H1 (cell line): ENCODE data around the gene SERINC5. TPM values are rescaled to one million over a fixed set of nuclear protein-coding genes. Genes with fewer than 3 reads are reported as not detected.

ENCODE experiments used
- CTCF ChIA-PET: fragments of 300-600 bp; sonication (Branson Sonifier 250); formaldehyde crosslinking; loops from one replicate; lab custom pipeline; 2021; ENCODE audit not compliant: partially characterized antibody; lab: Charles Lee
- POLR2A ChIA-PET: fragments of 300-600 bp; sonication (Branson Sonifier 250); formaldehyde crosslinking; loops from one replicate; lab custom pipeline; 2021; ENCODE audit warnings: inconsistent platforms; ENCODE audit not compliant: partially characterized antibody; lab: Charles Lee
- DNase-seq, 2 experiments: peaks; one replicate each; pipeline versions ENCODE4 v3.0.0 to v3.0.0-alpha.2; 2010 to 2022; ENCODE audit warnings: low spot score in 2 of 2, low read depth in 1 of 2, mixed read lengths in 1 of 2
- FAIRE-seq: peaks from 2 replicates; lab custom pipeline; 2011; peaks lifted over from hg19 to GRCh38; lab: Jason Lieb, UNC
- H2AFZ ChIP-seq: 2 replicates; pipeline ENCODE4 v1.8.1; 2012; ENCODE audit warnings: low read length, inconsistent platforms
- H2AK5ac ChIP-seq: 2 replicates; pipeline ENCODE4 v1.6.1; 2013; ENCODE audit warnings: low read depth, low read length
- H2BK120ac ChIP-seq: replicated peaks from 2 replicates; pipeline ENCODE3; 2013; ENCODE audit warnings: low read depth, low read length, inconsistent platforms
- H2BK12ac ChIP-seq: 2 replicates; pipeline ENCODE4 v1.6.1; 2013; ENCODE audit warnings: low read depth, low read length
- H2BK15ac ChIP-seq: 2 replicates; pipeline ENCODE4 v1.6.1; 2013; ENCODE audit warnings: low read length
- H2BK20ac ChIP-seq: 2 replicates; pipeline ENCODE4 v1.6.1; 2013; ENCODE audit warnings: low read length
- H2BK5ac ChIP-seq: 2 replicates; pipeline ENCODE4 v1.6.1; 2013; ENCODE audit warnings: low read depth, low read length
- H3K14ac ChIP-seq: 2 replicates; pipeline ENCODE4 v1.6.1; 2013; ENCODE audit warnings: inconsistent platforms; ENCODE audit not compliant: insufficient read length
- H3K18ac ChIP-seq: 2 replicates; pipeline ENCODE4 v1.6.1; 2013; ENCODE audit warnings: low read length; ENCODE audit errors: extremely low read depth
- H3K23ac ChIP-seq: 2 replicates; pipeline ENCODE4 v1.6.1; 2013; ENCODE audit warnings: inconsistent platforms; ENCODE audit not compliant: insufficient read length
- H3K23me2 ChIP-seq: 2 replicates; pipeline ENCODE4 v1.6.1; 2013; ENCODE audit warnings: low read depth, low read length
- H3K27ac ChIP-seq: 2 replicates; pipeline ENCODE4 v1.6.1; 2011; ENCODE audit warnings: low read depth, low read length, inconsistent platforms
- H3K27me3 ChIP-seq, 4 experiments: replicated peaks in 1 of 4; 1 replicate in 1 of 4; 2 replicates in 3 of 4; pipeline versions ENCODE4 v1.6.1 to v1.8.1; 2011 to 2013; ENCODE audit warnings: low read length in 3 of 4, mild to moderate bottlenecking in 3 of 4, inconsistent platforms in 2 of 4, mixed read lengths in 2 of 4, moderate library complexity in 1 of 4; ENCODE audit not compliant: control insufficient read depth in 3 of 4, insufficient read depth in 3 of 4; ENCODE audit errors: extremely low read depth in 1 of 4
- H3K36me3 ChIP-seq, 4 experiments: 2 replicates each; pipeline versions ENCODE4 v1.6.1 to v1.8.1; 2011 to 2013; ENCODE audit warnings: mild to moderate bottlenecking in 4 of 4, low read length in 3 of 4, moderate library complexity in 2 of 4, control low read depth in 1 of 4, inconsistent platforms in 1 of 4; ENCODE audit not compliant: insufficient read depth in 4 of 4, control insufficient read depth in 2 of 4
- H3K4ac ChIP-seq: replicated peaks from 2 replicates; pipeline ENCODE3; 2013; ENCODE audit warnings: low read length, low read depth, mixed read lengths, inconsistent platforms; ENCODE audit not compliant: insufficient read length
- H3K4me1 ChIP-seq, 4 experiments: replicated peaks in 1 of 4; 1 replicate in 1 of 4; 2 replicates in 3 of 4; pipeline versions ENCODE4 v1.6.1 to v1.8.1; 2011 to 2013; ENCODE audit warnings: low read length in 3 of 4, inconsistent platforms in 2 of 4, mixed read lengths in 1 of 4; ENCODE audit not compliant: insufficient read depth in 4 of 4, control insufficient read depth in 3 of 4
- H3K4me2 ChIP-seq, 2 experiments: 2 replicates each; pipeline versions ENCODE4 v1.6.1 to v1.8.1; 2011 to 2013; ENCODE audit warnings: low read depth in 2 of 2, low read length in 2 of 2, control low read depth in 1 of 2, inconsistent platforms in 1 of 2, mild to moderate bottlenecking in 1 of 2; ENCODE audit not compliant: insufficient read depth in 1 of 2
- H3K4me3 ChIP-seq, 4 experiments: fragments of 200-600, 300-600 bp in 1 of 4; sonication (generic), shearing (Covaris generic), sonication (Bioruptor Twin) in 1 of 4; 2 replicates each; pipeline versions ENCODE4 v1.5.1 to v1.8.1; 2011 to 2016; ENCODE audit warnings: low read length in 4 of 4, low read depth in 3 of 4, control low read depth in 2 of 4, inconsistent platforms in 2 of 4, mild to moderate bottlenecking in 2 of 4, mixed read lengths in 1 of 4, moderate library complexity in 1 of 4; ENCODE audit not compliant: insufficient read depth in 2 of 4; ENCODE audit errors: extremely low read depth in 1 of 4
- H3K56ac ChIP-seq: replicated peaks from 2 replicates; pipeline ENCODE3; 2013; ENCODE audit warnings: low read depth, mild to moderate bottlenecking, mixed read lengths, low read length, inconsistent platforms; ENCODE audit not compliant: insufficient read length
- H3K79me1 ChIP-seq: 2 replicates; pipeline ENCODE4 v1.6.1; 2013; ENCODE audit warnings: low read depth, low read length, control low read depth
- H3K79me2 ChIP-seq, 2 experiments: 2 replicates each; pipeline versions ENCODE4 v1.6.1 to v1.8.1; 2012 to 2013; ENCODE audit warnings: low read length in 2 of 2, mild to moderate bottlenecking in 2 of 2, inconsistent platforms in 1 of 2; ENCODE audit not compliant: insufficient read depth in 2 of 2, control insufficient read depth in 1 of 2
- H3K9ac ChIP-seq, 4 experiments: replicated peaks in 1 of 4; 1 replicate in 1 of 4; 2 replicates in 3 of 4; pipeline versions ENCODE4 v1.6.1 to v1.8.1; 2011 to 2013; ENCODE audit warnings: low read depth in 3 of 4, low read length in 3 of 4, control low read depth in 2 of 4, mild to moderate bottlenecking in 2 of 4, moderate library complexity in 2 of 4, inconsistent platforms in 1 of 4; ENCODE audit errors: extremely low read depth in 1 of 4
- H3K9me3 ChIP-seq, 2 experiments: 2 replicates each; pipeline versions ENCODE4 v1.6.1 to v1.8.1; 2012 to 2013; ENCODE audit warnings: mild to moderate bottlenecking in 2 of 2, moderate library complexity in 2 of 2, control low read depth in 1 of 2, inconsistent platforms in 1 of 2, low read depth in 1 of 2, low read length in 1 of 2, mixed read lengths in 1 of 2; ENCODE audit not compliant: insufficient read depth in 2 of 2
- H4K20me1 ChIP-seq, 2 experiments: replicated peaks in 1 of 2; 2 replicates each; pipeline versions ENCODE3 to v1.8.1; 2011 to 2013; ENCODE audit warnings: inconsistent platforms in 2 of 2, low read length in 2 of 2, mild to moderate bottlenecking in 1 of 2; ENCODE audit not compliant: insufficient read depth in 2 of 2, control insufficient read depth in 1 of 2
- H4K5ac ChIP-seq: 2 replicates; pipeline ENCODE4 v1.6.1; 2013; ENCODE audit warnings: low read length, low read depth, mixed read lengths, inconsistent platforms; ENCODE audit not compliant: insufficient read length
- H4K8ac ChIP-seq: 2 replicates; pipeline ENCODE4 v1.8.0; 2013; ENCODE audit warnings: mild to moderate bottlenecking, moderate library complexity, low read length, inconsistent platforms; ENCODE audit not compliant: insufficient read depth; ENCODE audit errors: extremely low read depth
- H4K91ac ChIP-seq: replicated peaks from 2 replicates; pipeline ENCODE3; 2013; ENCODE audit warnings: low read length, mixed read lengths, inconsistent platforms; ENCODE audit not compliant: insufficient read length
- BACH1 ChIP-seq: IDR thresholded peaks from 2 replicates; pipeline ENCODE4 v1.6.1; 2012; ENCODE audit warnings: low read length, improper control_type of control experiment
- BCL11A ChIP-seq, 2 experiments: IDR thresholded peaks; one replicate each; pipeline ENCODE4 v1.6.1; 2011; ENCODE audit warnings: low read depth in 2 of 2, low read length in 2 of 2, mild to moderate bottlenecking in 2 of 2
- CHD2 ChIP-seq: IDR thresholded peaks from 2 replicates; pipeline ENCODE4 v1.6.1; 2012; ENCODE audit warnings: low read length, improper control_type of control experiment
- CTCF ChIP-seq, 3 experiments: IDR thresholded peaks; 1 replicate in 2 of 3; 2 replicates in 1 of 3; pipeline versions ENCODE4 v1.5.1 to v1.6.1; 2011; ENCODE audit warnings: low read length in 3 of 3, mild to moderate bottlenecking in 3 of 3, inconsistent platforms in 2 of 3, low read depth in 1 of 3, moderate library complexity in 1 of 3; ENCODE audit not compliant: insufficient read depth in 1 of 3; ENCODE audit errors: control extremely low read depth in 1 of 3
- GABPA ChIP-seq: IDR thresholded peaks from 2 replicates; pipeline ENCODE4 v1.6.1; 2011; ENCODE audit warnings: mild to moderate bottlenecking, low read length, moderate library complexity, borderline replicate concordance; ENCODE audit not compliant: insufficient read depth
- NRF1 ChIP-seq: IDR thresholded peaks from 2 replicates; pipeline ENCODE4 v1.6.1; 2011; ENCODE audit warnings: mild to moderate bottlenecking, low read depth, low read length, improper control_type of control experiment
- RAD21 ChIP-seq, 2 experiments: IDR thresholded peaks in 1 of 2; conservative IDR thresholded peaks in 1 of 2; 2 replicates each; pipeline ENCODE4 v1.6.1; 2011; ENCODE audit warnings: low read depth in 2 of 2, low read length in 2 of 2, improper control_type of control experiment in 1 of 2, inconsistent platforms in 1 of 2, mild to moderate bottlenecking in 1 of 2, moderate library complexity in 1 of 2
- SIRT6 ChIP-seq: IDR thresholded peaks from one replicate; pipeline ENCODE4 v1.7.1; 2012; ENCODE audit warnings: low read length, inconsistent platforms
- TAF7 ChIP-seq: optimal IDR thresholded peaks from 2 replicates; pipeline ENCODE3; 2011; ENCODE audit warnings: low read depth, mild to moderate bottlenecking, inconsistent platforms, low read length, moderate library complexity, borderline replicate concordance
- USF2 ChIP-seq: IDR thresholded peaks from 2 replicates; pipeline ENCODE4 v1.6.1; 2011; ENCODE audit warnings: low read length, improper control_type of control experiment
- WGBS, 2 experiments: shearing (Covaris generic) in 1 of 2; methylation state at CpG; one replicate each; pipeline versions ENCODE4 v1.1.6 to v1.1.7; 2013 to 2015; ENCODE audit warnings: low lambda C conversion rate in 2 of 2, mixed read lengths in 2 of 2, inconsistent platforms in 1 of 2, low coverage in 1 of 2, missing lambda C conversion rate in 1 of 2; ENCODE audit not compliant: insufficient replicate concordance in 2 of 2, insufficient coverage in 1 of 2, insufficient read length in 1 of 2; ENCODE audit errors: extremely low coverage in 1 of 2, missing lambda C conversion rate in 1 of 2; 5-methylcytosine and 5-hydroxymethylcytosine counted together
- polyA plus RNA-seq, 7 experiments: library from polyadenylated mRNA; depleted of rRNA in 3 of 7; stranded (reverse) in 5 of 7; unstranded in 2 of 7; fragments of >200 nt in 5 of 7; fragments of 200-250 nt in 2 of 7; gene quantifications; 1 replicate in 5 of 7; 2 replicates in 1 of 7; 4 replicates in 1 of 7; pipeline versions ENCODE4 v1.2.1 to v1.2.3, GENCODE V29; 2011 to 2013; ENCODE audit warnings: missing spikeins in 2 of 7, mixed read lengths in 2 of 7
- total RNA-seq: library from RNA; stranded (reverse); fragmentation: NEBNext Ultra II Directional; extraction: Animal tissue kit (Norgen Biotek cat#: 25700); gene quantifications from 2 replicates; pipeline ENCODE4 v1.2.1, GENCODE V29; 2021

SERINC5 gene
- total and polyA plus RNA-seq, 2 of the 8 experiments (the other 6 are each of a cell fraction or from before 2014, with no cell fraction given): 32.2 to 149 TPM

- H3K14ac ChIP-seq: no peak overlapping the region
- H3K4me2 ChIP-seq: no peak overlapping the region
- no peak for DNase-seq
- no peak overlapping the region for H2BK5ac ChIP-seq
- no peak overlapping the region for H2BK15ac ChIP-seq
- H4K8ac ChIP-seq: no peak overlapping the region
- no peak overlapping the region for H3K23ac ChIP-seq
- H2BK20ac ChIP-seq: peak overlapping the region; percentile 25; the same call in 1 of the 2 replicates
- no peak overlapping the region for H3K18ac ChIP-seq
- no peak overlapping the region for H3K27ac ChIP-seq
- no peak overlapping the region for H2BK120ac ChIP-seq
- H4K91ac ChIP-seq: peak overlapping the region; percentile 23
- H3K4me1 ChIP-seq: peaks cover 0 to 5% (median 3%) of the 10 kb centered on the region in 4 experiments; a peak in 4 of 7 replicates
- no peaks in the 10 kb centered on the region for H4K20me1 ChIP-seq
- peak overlapping the region; percentile 65 for H2BK12ac ChIP-seq
- no peak overlapping the region for H2AFZ ChIP-seq
- CTCF ChIA-PET: interaction anchor here (0.8 kb wide), 1 partner anchor 38 kb away, joined by 3 read pairs; no protein-coding TSS in a partner anchor
- no peak overlapping the region for H4K5ac ChIP-seq
- no peaks in the 10 kb centered on the region; the same call in 1 of the 2 replicates for H3K23me2 ChIP-seq
- no peaks in the 10 kb centered on the region; a peak in 1 of 8 replicates for H3K36me3 ChIP-seq
- no peaks in the 10 kb centered on the region for H3K27me3 ChIP-seq
- no peak overlapping the region for H3K4me3 ChIP-seq
- POLR2A ChIA-PET: interaction anchor here (1.2 kb wide), 1 partner anchor 19 kb away, joined by 3 read pairs; no protein-coding TSS in a partner anchor
- no peak for FAIRE-seq
- no peaks in the 10 kb centered on the region for H3K79me2 ChIP-seq
- H3K9ac ChIP-seq: no peak overlapping the region
- H2AK5ac ChIP-seq: no peak overlapping the region; the same call in 1 of the 2 replicates
- H3K9me3 ChIP-seq: peaks cover 2 to 5% of the 10 kb centered on the region in 2 experiments; a peak in 3 of 4 replicates
- H3K4ac ChIP-seq: no peak overlapping the region
- WGBS, 2 experiments: 92% methylated on average over 5 of the region's 5 CpGs; no CpG with 5 or more reads in 1 of the 2 experiments
- no peak overlapping the region for H3K56ac ChIP-seq
- H3K79me1 ChIP-seq: no peaks in the 10 kb centered on the region
- TF ChIP-seq SIRT6 (no peak), CTCF (IDR thresholded peaks at IDR 0.05; ENCODE audit: control extremely low read depth in 1 of 3, insufficient read depth in 1 of 3, low read depth in 1 of 3, low read length in 3 of 3) (no peak), RAD21 (IDR thresholded peaks at IDR 0.05 in 1 of 2, conservative IDR thresholded peaks at IDR 0.05 in 1 of 2; ENCODE audit: low read depth in 2 of 2, low read length in 2 of 2) (no peak), USF2 (no peak), BCL11A (IDR thresholded peaks at IDR 0.05; ENCODE audit: low read depth in 2 of 2, low read length in 2 of 2) (no peak), TAF7 (no peak), CHD2 (no peak), GABPA (no peak), BACH1 (no peak), NRF1 (no peak)
Measured at GRCh38 chr5:80129146-80129545, 126.7 kb downstream of the SERINC5 start.
